SHP77 (cell line): ENCODE measurements around the gene PRPF31.
"Not testable (repeated sequence)": the region's sequence is repeated elsewhere in the genome, so short reads cannot be mapped to it uniquely, and the experiment has no call there.

Experiments used
- DNase-seq, 2 experiments: peaks; one replicate each; lab custom pipeline; 2025; lab: John Stamatoyannopoulos, UW

The PRPF31 gene, protein sequence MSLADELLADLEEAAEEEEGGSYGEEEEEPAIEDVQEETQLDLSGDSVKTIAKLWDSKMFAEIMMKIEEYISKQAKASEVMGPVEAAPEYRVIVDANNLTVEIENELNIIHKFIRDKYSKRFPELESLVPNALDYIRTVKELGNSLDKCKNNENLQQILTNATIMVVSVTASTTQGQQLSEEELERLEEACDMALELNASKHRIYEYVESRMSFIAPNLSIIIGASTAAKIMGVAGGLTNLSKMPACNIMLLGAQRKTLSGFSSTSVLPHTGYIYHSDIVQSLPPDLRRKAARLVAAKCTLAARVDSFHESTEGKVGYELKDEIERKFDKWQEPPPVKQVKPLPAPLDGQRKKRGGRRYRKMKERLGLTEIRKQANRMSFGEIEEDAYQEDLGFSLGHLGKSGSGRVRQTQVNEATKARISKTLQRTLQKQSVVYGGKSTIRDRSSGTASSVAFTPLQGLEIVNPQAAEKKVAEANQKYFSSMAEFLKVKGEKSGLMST

DNA sequence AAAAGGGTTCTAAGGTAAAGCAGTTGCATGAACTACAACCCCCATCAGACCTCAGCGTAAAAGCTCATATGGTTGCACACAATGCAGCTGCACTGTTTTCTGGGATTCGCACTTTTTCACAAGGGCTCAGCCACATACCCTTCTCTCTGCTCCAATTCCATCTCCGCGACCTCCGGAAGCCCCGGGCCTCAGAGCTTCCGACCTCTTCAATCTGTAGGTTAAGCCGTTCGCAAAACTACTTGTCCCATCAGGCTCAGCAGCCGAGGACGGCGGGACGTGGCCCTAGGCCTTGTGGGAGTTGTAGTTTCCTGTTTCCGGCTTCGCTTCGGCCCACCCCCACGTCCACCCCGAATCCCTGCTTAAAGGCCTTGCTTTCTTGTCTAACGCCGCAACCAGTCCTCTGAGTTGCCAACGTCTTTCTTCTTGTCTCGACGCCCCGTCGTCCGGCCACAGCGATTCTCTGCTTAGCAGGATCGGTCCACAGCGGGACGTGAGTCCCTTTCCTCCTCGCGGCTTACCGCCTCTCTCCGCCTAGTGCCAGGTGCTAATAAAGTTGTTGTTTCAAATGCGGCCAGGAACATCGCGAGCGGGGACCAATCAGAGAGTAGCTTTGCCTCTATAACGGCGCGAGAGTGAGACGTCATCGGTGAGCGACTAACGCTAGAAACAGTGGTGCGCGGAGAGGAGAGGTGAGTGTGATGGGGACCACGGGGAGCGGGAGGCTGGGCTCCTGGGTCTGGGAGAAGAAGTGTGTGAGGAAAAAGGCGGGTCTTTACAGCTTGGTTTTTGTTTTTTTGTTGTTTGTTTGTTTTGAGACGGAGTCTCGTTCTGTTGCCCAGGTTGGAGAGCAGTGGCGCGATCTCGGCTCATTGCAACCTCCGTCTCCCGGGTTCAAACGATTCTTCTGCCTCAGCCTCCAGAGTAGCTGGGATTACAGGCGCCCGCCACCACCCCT lies at the start of gene PRPF31, which contains the start of gene TFPT:
Gene PRPF31, plus strand, starts transcription at position 646 of the 955 bp plus-strand sequence. CDS start 2,525 bp downstream, outside the sequence.
Gene TFPT, minus strand, starts transcription at position 549 of the 955 bp plus-strand sequence. Its CDS starts 388 bp downstream, at position 161.
- DNase-seq = peak; percentile 97

DNA sequence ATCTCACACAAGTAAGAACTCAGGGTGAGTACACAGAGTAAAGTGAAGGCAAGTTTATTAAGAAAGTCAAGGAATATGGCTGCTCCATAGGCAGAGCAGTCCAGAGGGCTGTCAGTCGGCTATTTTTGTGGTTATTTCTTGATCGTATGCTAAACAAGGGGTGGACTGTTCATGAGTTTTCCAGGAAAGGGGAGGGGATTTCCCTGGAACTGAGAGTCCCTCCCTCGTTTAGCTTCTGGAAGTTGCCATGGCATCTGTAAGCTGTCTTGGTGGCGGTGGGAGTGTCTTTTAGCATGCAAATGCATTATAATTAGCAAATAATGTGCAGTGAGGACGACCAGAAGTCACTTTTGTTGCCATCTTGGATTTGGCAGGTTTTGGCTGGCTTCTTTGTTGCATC lies 46.1 kb upstream of the PRPF31 start:
- no peak for DNase-seq

DNA sequence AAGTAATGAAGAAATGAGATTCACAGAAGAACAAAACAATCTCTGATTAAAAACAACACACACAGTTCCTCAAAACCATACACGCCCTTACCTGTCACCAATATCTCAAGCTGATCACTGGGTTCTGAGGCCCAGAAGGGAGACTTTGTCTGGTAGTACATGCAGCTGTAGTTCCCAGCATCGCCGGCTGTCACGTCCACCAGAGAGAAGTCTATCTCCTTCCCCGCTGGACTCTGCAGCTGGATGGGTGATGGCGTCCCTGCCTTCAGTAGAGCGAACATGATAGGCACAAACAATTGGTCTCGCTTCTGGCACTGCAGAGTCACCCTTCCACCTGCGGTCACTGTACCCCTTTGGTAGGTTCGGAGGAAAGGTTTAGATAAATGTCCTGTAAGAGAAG lies 41.7 kb upstream of the PRPF31 start:
- DNase-seq = no peak

DNA sequence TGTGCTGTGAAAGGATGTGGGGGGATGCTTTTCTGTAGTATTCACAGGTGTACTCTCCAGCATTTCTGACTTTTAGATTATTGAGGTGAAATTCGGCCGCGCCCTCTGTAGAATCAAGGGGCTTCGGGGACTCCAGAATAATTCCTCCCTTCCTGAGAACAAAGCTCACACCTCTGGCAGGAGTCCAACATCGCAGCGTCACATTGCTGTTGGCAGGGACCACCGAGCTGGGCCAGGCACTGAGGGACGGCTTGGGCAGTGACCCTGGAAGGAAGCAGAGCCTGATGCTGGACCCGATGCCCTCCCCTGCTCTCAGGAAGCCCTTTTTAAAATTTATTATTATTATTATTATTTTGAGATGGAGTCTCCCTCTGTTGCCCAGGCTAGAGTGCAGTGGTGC lies 40.7 kb upstream of the PRPF31 start:
- no peak for DNase-seq

DNA sequence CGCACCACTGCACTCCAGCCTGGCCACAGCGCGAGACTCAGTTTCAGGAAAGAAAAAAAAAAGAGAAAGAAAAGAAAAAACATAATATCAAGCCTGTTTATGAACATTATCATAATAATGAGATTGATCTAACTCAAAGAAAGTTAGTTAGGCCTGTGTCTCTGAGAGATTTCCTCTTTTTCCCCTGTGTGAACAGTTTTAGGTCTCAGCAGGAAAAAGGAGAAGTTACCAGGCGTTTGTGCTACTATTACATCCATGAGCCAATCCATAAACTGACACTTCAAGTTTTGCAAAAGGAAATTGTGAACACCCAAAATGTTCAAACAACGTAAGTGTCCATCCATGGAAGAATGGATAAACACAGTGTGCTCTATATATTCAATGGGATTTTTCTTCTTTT lies 38.2 kb upstream of the PRPF31 start:
- no peak for DNase-seq

DNA sequence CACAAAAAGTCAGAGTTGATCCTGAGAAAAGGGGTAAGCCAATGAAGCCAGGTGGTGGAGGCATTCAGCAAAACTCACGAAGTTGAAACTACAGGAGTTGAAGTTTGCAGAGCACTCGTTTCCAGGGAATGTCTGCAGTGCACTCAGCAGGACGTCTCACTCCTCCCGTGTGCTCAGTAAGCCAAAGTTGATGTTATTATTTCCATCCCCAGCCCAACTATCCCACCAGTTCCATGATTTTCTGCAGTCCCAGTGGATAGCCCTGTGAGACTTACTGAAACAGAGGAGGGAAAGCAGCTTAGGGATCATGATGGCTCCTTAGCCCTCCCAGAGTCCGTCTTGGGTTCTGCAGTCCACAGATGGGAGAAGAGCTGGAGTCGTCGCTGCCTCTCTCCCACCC lies 34.5 kb upstream of the PRPF31 start, which contains the start of gene TARM1:
Gene TARM1, minus strand, starts transcription at position 334 of the 400 bp plus-strand sequence. Its CDS starts 25 bp downstream, at position 309.
- no peak for DNase-seq

DNA sequence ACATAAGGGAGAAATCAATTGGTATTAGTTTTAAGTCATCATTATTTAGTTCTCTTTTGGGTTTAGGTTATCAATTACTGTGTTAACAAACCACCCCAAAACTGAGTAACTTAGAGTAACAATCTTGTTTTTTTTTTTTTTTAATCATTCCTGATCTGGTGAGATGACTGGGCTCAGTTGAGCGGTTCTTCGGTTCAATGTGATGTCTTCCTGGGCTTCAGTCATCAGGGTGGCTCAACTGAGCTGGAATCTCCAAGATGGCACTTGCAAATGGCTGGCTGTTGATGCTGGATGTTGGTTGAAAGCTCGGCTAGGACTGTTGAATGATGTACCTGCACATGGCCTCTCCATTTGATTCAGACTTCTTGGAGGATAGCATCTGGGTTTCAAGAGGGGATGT lies 31.1 kb upstream of the PRPF31 start:
- no peak for DNase-seq

DNA sequence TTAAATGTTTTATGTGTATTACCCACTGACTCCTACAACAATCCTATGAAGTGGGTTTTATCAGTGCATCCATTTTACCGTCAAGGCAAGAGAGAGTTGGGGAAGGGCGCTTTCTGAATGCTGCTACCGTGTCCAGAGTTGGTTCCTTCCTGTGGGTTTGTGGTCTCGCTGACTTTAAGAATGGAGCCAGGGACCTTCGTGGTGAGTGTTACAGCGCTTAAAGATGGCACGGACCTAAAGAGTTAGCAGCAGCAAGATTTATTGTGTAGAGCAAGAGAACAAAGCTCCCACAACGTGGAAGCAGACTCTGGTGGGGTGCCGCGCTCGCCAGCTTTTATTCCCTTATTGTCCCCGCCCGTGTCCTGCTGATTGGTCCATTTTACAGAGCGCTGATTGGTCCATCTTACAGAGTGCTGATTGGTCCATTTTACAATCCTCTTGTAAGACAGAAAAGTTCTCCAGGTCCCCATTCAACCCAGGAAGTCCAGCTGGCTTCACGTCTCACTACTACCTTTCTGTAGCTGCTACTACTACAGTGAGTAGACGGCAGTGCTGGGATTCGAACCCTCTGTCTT lies 21.0 kb upstream of the PRPF31 start:
- DNase-seq = no peak

DNA sequence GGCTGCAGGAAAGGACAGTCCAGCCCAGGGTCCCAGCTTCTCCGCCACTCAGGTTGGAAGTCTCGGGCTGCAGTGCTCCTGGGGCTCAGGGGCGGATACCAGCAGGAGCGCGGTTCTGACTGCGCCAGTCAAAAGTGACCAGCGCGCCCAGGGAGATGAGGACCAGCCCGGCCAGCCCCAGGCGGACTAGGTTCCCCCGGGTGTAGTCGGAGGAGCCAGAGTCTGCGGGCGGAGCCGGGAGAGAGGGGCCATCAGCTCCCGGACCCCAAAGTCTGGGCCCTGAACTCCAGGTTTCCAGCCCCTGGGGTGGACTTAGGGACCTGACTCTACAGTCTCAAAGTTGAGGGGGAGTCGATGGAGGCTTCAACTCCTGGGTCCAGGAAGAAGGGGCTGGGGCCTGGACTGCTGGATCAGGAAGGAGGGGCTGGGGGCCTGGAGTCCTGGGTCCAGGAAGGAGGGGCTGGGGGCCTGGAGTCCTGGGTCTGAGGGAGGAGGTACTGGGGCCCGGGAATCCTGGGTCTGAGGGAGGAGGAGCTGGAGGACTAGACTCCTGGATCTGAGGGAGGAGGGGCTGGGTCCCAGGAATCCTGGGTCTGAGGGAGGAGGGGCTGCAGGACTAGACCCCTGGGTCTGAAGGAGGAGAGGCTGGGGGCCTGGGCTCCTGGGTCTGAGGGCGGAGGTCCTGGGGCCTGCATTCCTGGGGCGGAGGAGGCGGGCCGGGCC lies 20.3 kb upstream of the PRPF31 start:
- no peak for DNase-seq

DNA sequence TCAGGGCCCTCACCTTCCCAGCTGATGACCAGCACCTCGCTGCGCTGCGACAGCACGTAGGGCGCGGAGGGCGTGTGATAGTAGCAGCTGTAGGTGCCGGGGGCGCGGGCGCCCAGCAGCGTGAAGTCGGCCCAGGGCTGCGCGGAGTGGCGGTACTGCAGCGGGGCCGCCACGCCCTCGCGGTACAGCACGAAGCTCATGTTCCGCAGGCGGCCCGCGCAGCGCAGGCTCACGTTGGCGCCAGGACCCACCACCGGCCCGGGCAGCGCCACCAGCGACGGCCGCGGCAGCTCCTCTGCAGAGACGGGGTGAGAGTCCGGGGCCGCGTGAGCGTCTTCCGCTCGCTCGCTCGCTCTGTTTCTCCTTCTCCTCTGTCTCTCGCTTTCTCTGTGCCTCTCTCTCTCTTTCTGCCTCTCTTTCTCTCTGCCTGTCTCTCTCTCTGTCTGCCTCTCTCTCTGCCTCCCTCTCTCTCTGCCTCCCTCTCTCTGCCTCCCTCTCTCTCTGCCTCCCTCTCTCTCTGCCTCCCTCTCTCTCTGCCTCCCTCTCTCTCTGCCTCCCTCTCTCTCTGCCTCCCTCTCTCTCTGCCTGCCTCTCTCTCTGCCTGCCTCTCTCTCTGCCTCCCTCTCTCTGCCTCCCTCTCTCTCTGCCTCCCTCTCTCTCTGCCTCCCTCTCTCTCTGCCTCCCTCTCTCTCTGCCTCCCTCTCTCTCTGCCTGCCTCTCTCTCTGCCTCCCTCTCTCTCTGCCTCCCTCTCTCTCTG lies 19.5 kb upstream of the PRPF31 start:
- peak in 1 of 2 experiments; percentile 36 for DNase-seq

DNA sequence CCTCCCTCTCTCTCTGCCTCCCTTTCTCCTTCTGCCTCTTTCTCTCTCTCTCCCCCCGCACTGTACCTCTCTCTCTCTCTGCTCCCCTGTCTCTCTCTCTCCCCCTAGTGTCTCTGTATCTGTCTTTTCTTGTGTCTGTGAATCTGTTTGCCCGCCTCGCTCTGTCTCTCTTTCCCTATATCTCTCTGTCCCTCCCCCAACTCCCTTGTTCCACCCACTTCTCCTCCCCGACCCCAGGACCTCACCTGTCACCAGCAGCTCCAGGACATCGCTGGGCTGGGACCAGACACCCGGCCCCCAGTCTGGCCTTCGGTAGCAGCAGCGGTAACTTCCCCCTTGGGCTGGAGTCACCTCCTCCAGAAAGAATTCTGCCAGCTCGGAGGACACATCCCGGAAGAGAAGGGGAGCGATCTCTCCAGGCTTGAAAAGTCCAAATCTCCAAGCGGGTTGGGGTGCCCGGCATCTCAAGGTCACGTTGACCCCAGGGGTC lies 18.9 kb upstream of the PRPF31 start:
- DNase-seq = no peak

DNA sequence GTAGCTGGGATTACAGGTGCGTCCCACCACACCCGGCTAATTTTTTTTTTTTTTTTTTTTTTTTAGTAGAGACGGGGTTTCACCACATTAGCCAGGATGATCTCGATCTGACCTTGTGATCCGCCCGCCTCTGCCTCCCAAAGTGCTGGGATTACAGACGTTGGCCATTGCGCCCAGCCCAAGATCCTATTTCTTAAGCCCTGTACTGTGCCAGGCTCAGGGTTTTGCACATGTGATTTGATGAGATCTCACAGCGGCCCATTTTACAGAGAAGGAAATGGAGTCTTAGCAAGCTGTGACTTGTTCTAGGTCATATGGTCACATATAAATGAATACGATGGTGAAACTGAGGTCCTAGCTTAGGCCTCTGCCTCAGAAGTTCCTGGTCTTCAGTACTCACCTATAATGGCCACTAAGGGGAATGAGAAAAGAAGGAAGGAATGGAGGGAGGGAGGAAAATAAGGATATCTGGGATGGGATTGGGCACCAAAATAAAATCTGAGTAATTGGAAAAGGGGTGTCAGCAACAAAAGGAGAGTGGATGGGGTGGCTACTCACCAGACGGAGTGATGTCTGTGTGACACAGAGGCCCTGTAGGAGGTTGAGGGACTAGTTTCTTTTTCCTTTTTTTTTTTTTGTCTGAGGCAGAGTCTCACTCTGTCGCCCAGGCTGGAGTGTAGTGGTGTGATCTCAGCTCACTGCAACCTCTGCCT lies 16.2 kb upstream of the PRPF31 start:
- no peak for DNase-seq

DNA sequence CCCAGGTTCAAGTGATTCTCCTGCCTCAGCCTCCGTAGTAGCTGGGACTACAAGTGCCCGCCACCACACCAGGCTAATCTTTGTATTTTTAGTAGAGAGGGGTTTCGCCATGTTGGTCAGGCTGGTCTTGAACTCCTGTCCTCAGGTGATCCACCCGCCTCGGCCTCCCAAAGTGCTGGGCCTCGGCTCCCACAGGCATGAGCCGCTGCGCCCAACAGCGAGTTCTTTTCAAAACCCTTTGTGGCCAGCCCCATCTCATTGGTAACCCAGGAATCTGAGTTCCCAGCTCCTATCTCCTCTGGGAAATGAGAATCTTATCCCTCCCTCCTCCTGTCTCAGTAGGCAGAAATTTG lies 15.7 kb upstream of the PRPF31 start:
- not testable (repeated sequence) for DNase-seq

DNA sequence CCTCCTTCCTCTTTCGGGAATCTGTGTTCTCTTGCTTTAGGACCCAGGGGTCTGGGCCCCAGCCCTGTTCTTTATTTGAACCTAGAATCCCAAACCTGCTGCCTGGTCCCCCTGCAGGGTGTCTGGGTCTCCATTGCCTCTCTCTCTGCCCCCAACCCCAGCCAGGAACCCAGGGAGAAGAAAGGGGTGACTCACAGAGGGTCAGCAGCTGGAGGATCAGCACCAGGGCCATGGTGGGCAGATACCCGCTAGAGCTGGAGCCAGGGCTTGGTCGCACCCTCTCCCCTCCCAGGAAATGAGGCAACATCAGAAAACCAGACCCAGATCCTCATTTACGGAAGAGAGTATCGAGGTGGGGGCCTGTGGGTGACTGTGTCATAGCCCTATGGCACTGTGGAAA lies 15.0 kb upstream of the PRPF31 start, which contains the start of gene OSCAR:
Gene OSCAR, minus strand, starts transcription at position 243 of the 400 bp plus-strand sequence. Its CDS starts 11 bp downstream, at position 232.
- no peak for DNase-seq

DNA sequence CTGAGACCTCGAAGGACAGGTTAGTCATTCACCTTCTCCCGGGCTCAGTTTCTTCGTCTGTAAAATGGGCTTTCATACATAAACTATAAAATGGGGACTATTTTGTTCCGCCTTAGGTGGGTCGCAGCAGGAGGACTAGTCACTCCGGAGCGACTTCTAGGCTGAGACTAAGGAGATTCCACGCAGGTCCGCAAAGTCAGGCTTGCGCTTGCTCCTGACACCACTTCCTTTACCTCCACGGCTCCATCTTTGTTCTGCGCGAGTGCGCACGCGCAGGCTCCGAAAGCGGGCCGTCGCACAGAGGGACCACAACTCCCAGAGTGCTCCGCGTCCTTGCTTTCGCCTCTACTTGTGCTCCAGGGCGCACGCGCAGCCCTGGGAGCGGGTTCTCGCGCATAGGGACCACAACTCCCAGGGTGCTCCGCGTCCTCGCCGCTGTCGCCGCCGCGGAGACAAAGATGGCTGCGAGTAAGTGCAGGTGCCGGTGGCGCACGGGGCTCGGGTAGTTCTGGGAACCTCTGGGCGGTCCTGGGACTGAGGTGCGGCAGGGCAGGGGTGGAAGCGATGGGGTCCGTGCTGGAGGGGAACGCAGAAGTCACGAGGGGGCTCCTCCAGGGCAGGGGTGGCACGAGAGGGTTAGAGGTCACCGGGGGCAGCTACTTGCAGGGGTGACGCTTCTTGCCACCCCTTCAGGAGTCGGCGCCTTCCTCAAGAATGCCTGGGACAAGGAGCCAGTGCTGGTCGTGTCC lies 13.0 kb upstream of the PRPF31 start, which contains the start of gene NDUFA3:
Gene NDUFA3, plus strand, starts transcription at position 435 of the 749 bp plus-strand sequence. Its CDS starts 24 bp downstream, at position 459.
- DNase-seq = peak; percentile 97 to 98

DNA sequence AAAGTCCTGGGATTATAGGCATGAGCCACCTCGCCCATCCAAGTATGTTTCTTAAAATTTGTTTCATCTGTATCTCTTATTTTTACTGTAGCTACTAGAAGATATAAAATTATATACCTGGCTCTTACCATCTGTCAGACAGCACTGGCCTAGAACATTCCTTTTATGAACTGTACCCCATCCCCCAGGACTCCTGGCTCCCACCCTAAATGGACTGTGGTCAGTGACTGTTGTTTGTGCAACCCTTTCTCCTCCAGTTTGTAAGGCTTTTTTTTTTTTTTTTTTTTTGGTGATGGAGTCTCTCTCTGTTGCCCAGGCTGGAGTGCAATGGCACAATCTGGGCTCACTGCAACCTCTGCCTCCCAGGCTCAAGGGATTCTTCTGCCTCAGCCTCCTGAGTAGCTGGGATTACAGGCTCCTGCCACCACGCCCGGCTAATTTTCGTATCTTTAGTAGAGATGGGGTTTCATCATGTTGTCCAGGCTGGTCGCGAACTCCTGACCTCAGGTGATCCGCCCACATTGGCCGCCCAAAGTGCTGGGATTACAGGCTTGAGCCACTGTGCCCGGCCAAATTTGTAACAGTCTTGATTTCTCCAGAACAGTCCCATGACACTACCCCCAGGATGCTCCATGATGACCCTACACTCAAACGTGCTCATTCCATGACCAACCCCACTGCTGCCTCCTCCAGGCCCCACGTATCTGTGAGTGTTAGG lies 10.4 kb upstream of the PRPF31 start:
- no peak for DNase-seq

DNA sequence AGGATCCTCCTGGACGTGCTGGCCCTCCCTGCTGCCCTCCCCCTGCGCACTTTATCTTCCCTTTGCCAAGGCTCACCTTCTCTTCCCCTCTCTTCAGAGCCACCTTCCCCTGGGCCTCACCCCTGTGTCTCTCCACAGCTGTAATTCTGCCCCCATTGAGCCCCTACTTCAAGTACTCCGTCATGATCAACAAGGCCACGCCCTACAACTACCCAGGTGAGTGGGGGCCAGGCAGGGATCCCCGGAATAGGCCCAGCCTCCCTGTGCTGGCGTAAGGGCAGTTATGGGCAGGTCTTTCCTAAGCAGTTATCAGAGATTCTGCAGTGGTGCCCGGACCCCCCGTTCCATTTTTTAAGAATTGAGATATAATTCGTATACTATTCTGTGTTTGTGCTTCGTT lies 9.8 kb upstream of the PRPF31 start:
- DNase-seq = no peak

DNA sequence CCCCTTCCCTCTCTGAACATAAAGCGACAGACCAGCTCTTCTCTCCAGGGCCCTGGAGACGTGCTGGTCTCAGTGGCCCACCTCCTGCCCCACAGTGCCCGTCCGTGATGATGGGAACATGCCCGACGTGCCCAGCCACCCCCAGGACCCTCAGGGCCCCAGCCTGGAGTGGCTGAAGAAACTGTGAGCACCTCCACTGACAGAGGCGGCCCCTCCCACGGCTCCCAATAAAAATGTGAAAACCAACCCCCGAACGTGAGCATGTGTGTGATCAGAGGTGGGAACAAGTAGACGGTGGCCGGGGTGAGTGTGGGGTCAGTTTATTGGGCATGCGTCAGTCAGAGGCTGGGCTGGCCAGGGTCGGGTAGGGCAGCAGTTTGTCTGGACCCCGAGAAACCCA lies 8.8 kb upstream of the PRPF31 start:
- DNase-seq = no peak
